ENCODE measurements around the gene RND2. TPM values are rescaled to one million over a fixed set of nuclear protein-coding genes. Genes with fewer than 3 reads are reported as not detected.
"Not testable (repeated sequence)": the region's sequence is repeated elsewhere in the genome, so short reads cannot be mapped to it uniquely, and the experiment has no call there.

Gene RND2
- total and polyA plus RNA-seq, 7 donors = 0.04 to 0.22 (median 0.09) TPM

DNA sequence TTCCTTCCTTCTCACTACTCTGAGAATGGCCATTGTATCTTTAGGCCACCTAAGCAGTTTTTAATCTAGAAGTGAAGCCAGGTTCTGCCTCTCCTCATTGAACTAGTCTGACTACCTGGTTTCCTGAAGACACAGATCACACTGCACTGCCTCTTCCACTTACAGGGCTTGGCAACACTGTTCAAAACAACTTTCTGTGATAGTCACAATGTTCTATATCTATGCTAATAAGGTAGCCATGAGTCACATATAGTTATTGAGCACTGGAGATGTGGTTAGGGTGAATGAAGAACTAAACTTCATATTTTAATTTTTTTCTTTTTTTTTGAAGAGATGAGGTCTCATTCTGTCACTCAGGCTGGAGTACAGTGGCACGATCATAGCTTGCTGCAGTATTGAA is 26.9 kb downstream of the RND2 start:
- TF ChIP-seq, protein P1, sequence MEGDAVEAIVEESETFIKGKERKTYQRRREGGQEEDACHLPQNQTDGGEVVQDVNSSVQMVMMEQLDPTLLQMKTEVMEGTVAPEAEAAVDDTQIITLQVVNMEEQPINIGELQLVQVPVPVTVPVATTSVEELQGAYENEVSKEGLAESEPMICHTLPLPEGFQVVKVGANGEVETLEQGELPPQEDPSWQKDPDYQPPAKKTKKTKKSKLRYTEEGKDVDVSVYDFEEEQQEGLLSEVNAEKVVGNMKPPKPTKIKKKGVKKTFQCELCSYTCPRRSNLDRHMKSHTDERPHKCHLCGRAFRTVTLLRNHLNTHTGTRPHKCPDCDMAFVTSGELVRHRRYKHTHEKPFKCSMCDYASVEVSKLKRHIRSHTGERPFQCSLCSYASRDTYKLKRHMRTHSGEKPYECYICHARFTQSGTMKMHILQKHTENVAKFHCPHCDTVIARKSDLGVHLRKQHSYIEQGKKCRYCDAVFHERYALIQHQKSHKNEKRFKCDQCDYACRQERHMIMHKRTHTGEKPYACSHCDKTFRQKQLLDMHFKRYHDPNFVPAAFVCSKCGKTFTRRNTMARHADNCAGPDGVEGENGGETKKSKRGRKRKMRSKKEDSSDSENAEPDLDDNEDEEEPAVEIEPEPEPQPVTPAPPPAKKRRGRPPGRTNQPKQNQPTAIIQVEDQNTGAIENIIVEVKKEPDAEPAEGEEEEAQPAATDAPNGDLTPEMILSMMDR (IDR thresholded peaks at IDR 0.05) = no peak
- Histone ChIP-seq H3K36me3 (ENCODE audit: insufficient read depth in 1 of 2, low read depth in 1 of 2) (peaks cover 0 to 34% of the 10 kb centered on the region in 2 donors), H3K27me3 (ENCODE audit: insufficient read depth in 3 of 3, low read length in 2 of 3) (no peaks in the 10 kb centered on the region), H3K27ac (no peak overlapping the region), H3K4me3 (no peak overlapping the region), H3K9me3 (no peaks in the 10 kb centered on the region), H3K4me1 (no peaks in the 10 kb centered on the region)
- no peak for DNase-seq
- no peak for ATAC-seq
- intact Hi-C loops (cut with DNase I) = no loop called here
- 89 to 95% (median 90%) methylated on average over 1 of the region's 1 CpG for WGBS, 3 donors

DNA sequence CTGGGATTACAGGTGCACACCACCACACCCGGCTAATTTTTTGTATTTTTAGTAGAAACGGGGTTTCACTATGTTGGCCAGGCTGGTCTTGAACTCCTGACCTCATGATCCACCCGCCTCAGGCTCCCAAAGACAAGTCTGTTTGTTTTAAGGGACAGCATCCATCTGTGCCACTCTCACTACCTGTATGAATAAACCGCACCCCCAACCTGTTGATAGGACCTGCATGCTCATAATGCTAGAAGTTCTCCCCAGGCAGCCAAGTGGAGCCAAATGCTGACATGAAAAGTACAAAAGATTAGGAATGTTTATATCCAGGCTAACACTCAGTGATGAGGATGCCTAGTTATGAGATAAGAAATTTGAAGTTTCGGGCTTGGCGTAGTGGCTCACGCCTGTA is 28.0 kb downstream of the RND2 start:
- H3K9me3 ChIP-seq; DNase-seq; H3K4me3 ChIP-seq; H3K4me1 ChIP-seq; H3K27me3 ChIP-seq (ENCODE audit: insufficient read depth in 3 of 3, low read length in 2 of 3); H3K27ac ChIP-seq; ATAC-seq; intact Hi-C loops (cut with DNase I): not testable (repeated sequence)
- WGBS, 3 donors = 97 to 99% (median 98%) methylated on average over 7 of the region's 7 CpGs
- peaks cover 0 to 36% of the 10 kb centered on the region in 2 donors for H3K36me3 ChIP-seq (ENCODE audit: insufficient read depth in 1 of 2, low read depth in 1 of 2)

DNA sequence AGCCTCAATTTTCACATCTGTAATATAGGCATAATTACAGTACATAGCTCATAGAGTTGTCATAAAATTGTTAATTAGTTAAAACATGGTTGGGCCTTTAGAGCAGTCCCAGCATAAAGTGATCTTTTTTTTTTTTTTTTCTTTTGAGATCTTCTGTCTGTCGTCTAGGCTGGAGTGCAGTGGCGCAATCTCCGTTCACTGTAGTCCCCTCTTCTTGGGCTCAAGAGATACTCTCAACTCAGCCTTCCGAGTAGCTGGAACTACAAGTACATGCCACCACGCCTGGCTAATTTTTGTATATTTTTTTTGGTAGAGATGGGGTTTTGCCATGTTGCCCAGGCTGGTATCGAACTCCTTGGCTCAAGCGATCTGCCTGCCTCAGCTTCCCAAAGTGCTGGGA is 31.0 kb downstream of the RND2 start:
- Histone ChIP-seq H3K36me3 (ENCODE audit: insufficient read depth in 1 of 2, low read depth in 1 of 2) (peaks cover 0 to 31% of the 10 kb centered on the region in 2 donors), H3K4me1 (no peaks in the 10 kb centered on the region), H3K27me3 (ENCODE audit: insufficient read depth in 3 of 3, low read length in 2 of 3) (no peaks in the 10 kb centered on the region), H3K4me3 (no peak overlapping the region), H3K27ac (no peak overlapping the region), H3K9me3 (no peaks in the 10 kb centered on the region)
- TF ChIP-seq, protein P1 (IDR thresholded peaks at IDR 0.05) = no peak
- WGBS, 3 donors = 95 to 97% (median 96%) methylated on average over 7 of the region's 7 CpGs
- intact Hi-C loops (cut with DNase I) = no loop called here
- ATAC-seq = no peak
- DNase-seq = no peak

DNA sequence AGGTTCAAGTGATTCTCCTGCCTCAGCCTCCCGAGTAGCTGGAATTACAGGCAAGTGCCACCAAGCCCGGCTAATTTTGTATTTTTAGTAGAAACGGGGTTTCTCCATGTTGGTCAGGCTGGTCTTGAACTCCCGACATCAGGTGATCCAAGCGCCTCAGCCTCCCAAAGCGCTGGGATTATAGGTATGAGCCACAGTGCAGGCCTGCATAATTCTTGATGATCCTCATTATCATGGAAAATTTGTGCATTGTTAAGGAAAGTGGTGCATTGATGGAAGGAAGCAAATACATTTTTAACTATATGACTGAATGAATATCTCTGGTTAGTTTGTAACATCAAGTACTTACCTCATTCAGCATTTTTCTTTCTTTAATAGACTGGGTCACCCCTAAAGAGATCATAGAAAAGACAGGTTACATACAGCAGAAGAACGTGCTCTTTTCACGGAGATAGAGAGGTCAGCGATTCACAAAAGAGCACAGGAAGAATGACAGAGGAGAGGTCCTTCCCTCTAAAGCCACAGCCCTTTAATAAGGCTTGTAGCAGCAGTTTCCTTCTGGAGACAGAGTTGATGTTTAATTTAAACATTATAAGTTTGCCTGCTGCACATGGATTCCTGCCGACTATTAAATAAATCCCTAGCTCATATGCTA is 38.1 kb downstream of the RND2 start:
- H3K9me3 ChIP-seq = no peaks in the 10 kb centered on the region
- peaks cover 0 to 16% of the 10 kb centered on the region in 2 donors for H3K36me3 ChIP-seq (ENCODE audit: insufficient read depth in 1 of 2, low read depth in 1 of 2)
- no peak overlapping the region for H3K4me3 ChIP-seq
- TF ChIP-seq, protein P1 (IDR thresholded peaks at IDR 0.05) = no peak
- DNase-seq (no peak), ATAC-seq (no peak)
- intact Hi-C loops (cut with DNase I) = no loop called here
- H3K27me3 ChIP-seq (ENCODE audit: insufficient read depth in 3 of 3, low read length in 2 of 3) = no peaks in the 10 kb centered on the region
- no peak overlapping the region for H3K27ac ChIP-seq
- H3K4me1 ChIP-seq = no peaks in the 10 kb centered on the region
- 94 to 95% (median 94%) methylated on average over 10 of the region's 10 CpGs for WGBS, 3 donors

DNA sequence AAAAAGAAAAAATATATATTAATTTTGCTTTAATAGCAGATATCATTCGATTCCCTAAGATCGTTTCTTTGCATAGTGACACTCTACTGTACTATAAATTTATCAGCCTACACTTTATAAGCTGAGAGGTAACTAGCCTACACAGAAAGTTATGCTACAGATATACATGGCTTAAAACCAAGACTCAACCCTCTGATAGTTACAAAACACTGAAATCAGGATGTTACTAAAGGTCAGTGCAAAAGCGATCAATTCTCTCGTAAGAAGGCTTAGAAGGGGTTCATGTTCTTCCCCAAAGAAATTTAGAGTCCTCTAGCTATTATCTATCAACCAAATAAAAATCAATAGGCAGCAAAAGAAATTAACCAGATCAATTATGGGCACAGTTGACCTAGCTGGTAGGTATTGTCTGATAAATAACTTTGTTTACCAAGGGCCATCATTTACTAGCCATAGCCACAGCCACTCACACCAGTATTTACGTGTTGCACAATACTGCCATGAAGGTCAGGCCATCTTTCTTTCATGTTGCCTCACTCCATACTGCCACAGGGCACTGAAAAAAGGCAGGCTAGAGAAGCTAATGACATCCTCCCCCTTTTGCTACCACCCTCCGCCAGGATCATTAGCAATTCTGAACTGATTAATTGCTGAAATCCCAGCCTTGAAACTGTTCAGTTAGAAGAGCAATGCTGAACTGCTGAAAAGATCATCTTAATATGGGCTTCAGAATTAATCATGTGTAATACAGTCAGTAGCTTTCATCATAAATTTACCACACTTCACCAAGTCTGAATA is 43.7 kb downstream of the RND2 start:
- TF ChIP-seq, protein P1 (IDR thresholded peaks at IDR 0.05) = no peak
- no peaks in the 10 kb centered on the region for H3K9me3 ChIP-seq
- H3K27me3 ChIP-seq (ENCODE audit: insufficient read depth in 3 of 3, low read length in 2 of 3) = no peaks in the 10 kb centered on the region
- H3K36me3 ChIP-seq (ENCODE audit: insufficient read depth in 1 of 2, low read depth in 1 of 2) = peaks cover 0 to 16% of the 10 kb centered on the region in 2 donors
- WGBS, 3 donors = 93 to 97% (median 96%) methylated on average over 6 of the region's 6 CpGs
- intact Hi-C loops (cut with DNase I) = no loop called here
- H3K27ac ChIP-seq = no peak overlapping the region
- H3K4me1 ChIP-seq = no peaks in the 10 kb centered on the region
- no peak overlapping the region for H3K4me3 ChIP-seq
- DNase-seq (no peak), ATAC-seq (no peak)

Measured in psoas muscle (tissue), 8 donors.